Measurements from ENCODE around the gene MKNK2. TPM values are rescaled to one million over a fixed set of nuclear protein-coding genes. Genes with fewer than 3 reads are reported as not detected.
"Not testable (repeated sequence)": the region's sequence is repeated elsewhere in the genome, so short reads cannot be mapped to it uniquely, and the experiment has no call there.

MKNK2 gene
- total and polyA plus RNA-seq, 5 experiments from 2014 or later, result 26.1 to 176 (median 47.1) TPM

DNA sequence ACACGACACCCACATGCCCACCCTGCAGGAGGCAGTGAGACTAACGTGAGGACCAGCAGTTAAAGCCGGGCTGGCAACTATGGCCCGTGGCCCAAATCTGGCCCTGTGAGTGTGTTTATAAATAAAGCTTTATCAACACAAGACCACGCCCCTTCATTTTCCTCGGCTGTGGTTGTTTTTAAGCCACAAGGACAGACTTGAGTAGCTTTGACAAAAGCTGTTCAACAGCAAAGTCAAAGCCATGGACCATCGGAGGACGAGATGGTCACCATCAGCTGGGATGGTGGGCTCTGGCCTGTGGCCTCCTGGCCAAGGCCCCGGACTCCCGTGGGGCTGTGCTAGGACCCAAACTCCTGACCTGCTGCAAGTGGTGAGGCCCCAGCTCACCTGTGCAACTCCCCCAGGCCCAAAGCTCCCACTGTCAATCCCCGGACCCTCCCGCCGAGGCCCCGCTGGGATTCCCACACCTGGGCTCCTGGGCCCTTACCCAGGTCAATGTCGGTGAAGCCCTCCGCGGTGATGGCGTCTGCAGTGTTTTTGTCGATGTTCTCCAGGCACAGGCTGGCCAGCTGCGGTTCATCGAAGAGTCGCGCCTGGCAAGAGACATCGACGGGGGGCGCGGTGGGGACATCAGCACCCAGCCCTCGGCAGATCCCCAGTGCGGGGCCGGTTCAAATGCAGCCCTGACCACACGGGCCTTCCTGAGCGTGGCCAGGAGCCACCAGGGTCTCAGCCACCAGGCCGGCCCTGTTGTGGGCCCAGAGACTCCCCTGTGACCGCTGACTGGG is 60.6 kb downstream of the MKNK2 start:
- no peaks in the 10 kb centered on the region for H3K9me3 Mint-ChIP-seq
- DNase-seq (no peak), ATAC-seq (no peak)
- no peak overlapping the region for H3K4me3 Mint-ChIP-seq
- no peak overlapping the region for H3K27ac Mint-ChIP-seq
- POLR2A ChIA-PET, result interaction anchor here (2.1 kb wide), 1 partner anchor 11 kb away, joined by 5 read pairs; no protein-coding TSS in a partner anchor
- peaks cover 0 to 43% (median 0%) of the 10 kb centered on the region in 3 donors for H3K36me3 Mint-ChIP-seq
- H3K27me3 Mint-ChIP-seq, result no peaks in the 10 kb centered on the region
- no peaks in the 10 kb centered on the region for H3K4me1 Mint-ChIP-seq

DNA sequence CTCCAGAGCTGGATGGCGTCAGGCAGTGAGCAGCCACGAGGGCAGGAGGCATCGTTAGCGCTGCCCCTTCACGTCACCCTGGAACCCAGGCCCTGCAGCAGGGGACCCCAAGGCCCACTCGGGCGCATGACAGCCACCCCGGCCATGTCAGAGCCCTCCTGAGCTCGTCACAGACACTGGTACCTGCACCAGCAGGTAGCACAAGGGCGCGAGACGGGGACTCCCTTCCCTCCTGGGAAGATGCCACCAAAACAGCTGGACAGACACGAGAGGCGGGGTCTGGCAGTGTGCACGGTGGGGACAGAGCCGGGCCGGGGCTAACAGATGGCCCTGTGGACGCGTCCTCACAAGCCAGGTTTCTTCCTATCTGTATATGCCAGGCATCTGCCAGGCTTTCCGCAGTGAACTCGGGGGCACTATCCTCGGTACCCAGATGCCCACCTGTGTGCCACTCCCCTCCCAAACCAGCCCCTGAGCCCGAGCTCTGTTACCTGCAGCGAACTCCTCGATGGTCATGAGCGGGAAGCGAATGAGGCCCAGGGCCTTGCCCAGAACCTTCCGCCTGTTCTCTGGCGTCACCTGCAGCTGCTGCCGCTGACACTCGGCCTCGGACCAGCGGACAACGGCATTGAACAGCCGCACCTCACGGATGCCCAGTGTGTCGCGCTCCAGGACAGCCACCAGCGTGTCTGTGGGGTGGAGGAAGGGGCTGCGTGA is 61.4 kb downstream of the MKNK2 start:
- no peaks in the 10 kb centered on the region for H3K4me1 Mint-ChIP-seq
- peaks cover 0 to 49% (median 0%) of the 10 kb centered on the region in 3 donors for H3K36me3 Mint-ChIP-seq
- H3K27me3 Mint-ChIP-seq, result no peaks in the 10 kb centered on the region
- ATAC-seq, result no peak
- POLR2A ChIA-PET, result interaction anchor here (0.6 to 2.1 kb wide), 3 partner anchors 10 to 18 kb away, joined by 3 to 5 read pairs (median 4); no protein-coding TSS in a partner anchor
- no peak overlapping the region for H3K4me3 Mint-ChIP-seq
- no peaks in the 10 kb centered on the region for H3K9me3 Mint-ChIP-seq
- no peak overlapping the region for H3K27ac Mint-ChIP-seq
- DNase-seq, result no peak

DNA sequence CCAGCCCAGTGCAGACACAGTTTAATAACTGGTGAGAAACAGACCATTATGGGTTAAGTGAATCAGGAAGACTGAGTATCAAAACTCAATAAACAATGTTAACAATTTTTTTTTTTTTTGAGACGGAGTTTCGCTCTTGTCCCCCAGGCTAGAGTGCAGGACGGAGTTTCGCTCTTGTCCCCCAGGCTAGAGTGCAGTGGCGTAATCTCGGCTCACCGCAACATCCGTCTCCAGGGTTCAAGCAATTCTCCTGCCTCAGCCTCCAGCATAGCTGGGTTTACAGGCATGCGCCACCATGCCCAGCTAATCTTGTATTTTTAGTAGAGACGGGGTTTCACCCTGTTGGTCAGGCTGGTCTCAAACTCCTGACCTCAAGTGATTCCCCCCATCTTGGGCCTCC is 62.6 kb downstream of the MKNK2 start:
- not testable (repeated sequence) for H3K27me3 Mint-ChIP-seq, H3K9me3 Mint-ChIP-seq, DNase-seq, H3K4me1 Mint-ChIP-seq, ATAC-seq, H3K4me3 Mint-ChIP-seq
- peak overlapping the region in 5 of 10 donors; percentile 26 to 80 (median 52) for H3K27ac Mint-ChIP-seq
- POLR2A ChIA-PET, result interaction anchor here (0.6 to 2.1 kb wide), 4 partner anchors 9 to 184 kb away, joined by 3 to 5 read pairs (median 4); no protein-coding TSS in a partner anchor
- H3K36me3 Mint-ChIP-seq, result peaks cover 0 to 58% (median 1%) of the 10 kb centered on the region in 3 donors

Other genes starting within 250 kb of the MKNK2 start
- gene ATP8B3, start 239.0 kb downstream of the MKNK2 start, total RNA-seq, result 1 to 10 TPM; 1.6 to 1.8 TPM
- gene ATP8B3, start 239.0 kb downstream of the MKNK2 start, polyA plus RNA-seq, result 1 to 10 TPM in 1 of 3 donors, under 1 TPM in 2; 0.52 to 1.3 (median 0.59) TPM
- gene REXO1, start 202.8 kb downstream of the MKNK2 start, total RNA-seq, result 10 to 100 TPM; 78.1 to 86.2 TPM
- gene REXO1, start 202.8 kb downstream of the MKNK2 start, polyA plus RNA-seq, result 1 to 10 TPM; 2.7 to 6.8 (median 3.1) TPM
- 10 to 100 TPM; 18.5 to 19.9 TPM for gene KLF16, start 187.7 kb downstream of the MKNK2 start, total RNA-seq
- gene KLF16, start 187.7 kb downstream of the MKNK2 start, polyA plus RNA-seq, result under 1 TPM; 0.23 to 0.84 (median 0.36) TPM
- 100 to 1,000 TPM; 106 to 109 TPM for gene ABHD17A, start 165.7 kb downstream of the MKNK2 start, total RNA-seq
- gene ABHD17A, start 165.7 kb downstream of the MKNK2 start, polyA plus RNA-seq, result 100 to 1,000 TPM; 153 to 207 (median 155) TPM
- 1 to 10 TPM; 4.2 to 4.5 TPM for gene ADAT3, start 145.8 kb downstream of the MKNK2 start, total RNA-seq
- gene ADAT3, start 145.8 kb downstream of the MKNK2 start, polyA plus RNA-seq, result 1 to 10 TPM; 1.9 to 3.6 (median 3.6) TPM
- gene SCAMP4, start 145.8 kb downstream of the MKNK2 start, total RNA-seq, result 10 to 100 TPM; 20.7 to 23.4 TPM
- gene SCAMP4, start 145.8 kb downstream of the MKNK2 start, polyA plus RNA-seq, result 10 to 100 TPM; 12.1 to 15.5 (median 12.5) TPM
- 100 to 1,000 TPM; 168 to 175 TPM for gene CSNK1G2, start 110.1 kb downstream of the MKNK2 start, total RNA-seq
- gene CSNK1G2, start 110.1 kb downstream of the MKNK2 start, polyA plus RNA-seq, result 10 to 100 TPM; 25.4 to 67.6 (median 26.4) TPM
- 10 to 100 TPM; 58.0 to 64.1 TPM for gene BTBD2, start 35.5 kb downstream of the MKNK2 start, total RNA-seq
- gene BTBD2, start 35.5 kb downstream of the MKNK2 start, polyA plus RNA-seq, result 1 to 10 TPM; 3.2 to 7.3 (median 4.8) TPM
- 100 to 1,000 TPM in 1 of 2 experiments, 10 to 100 TPM in 1; 94.0 to 101 TPM for gene MOB3A, start 45.1 kb upstream of the MKNK2 start, total RNA-seq
- gene MOB3A, start 45.1 kb upstream of the MKNK2 start, polyA plus RNA-seq, result 10 to 100 TPM; 40.5 to 90.4 (median 53.1) TPM
- gene IZUMO4, start 45.7 kb upstream of the MKNK2 start, total RNA-seq, result 10 to 100 TPM; 16.6 to 18.7 TPM
- 1 to 10 TPM in 1 of 3 donors, under 1 TPM in 2; 0.26 to 1.4 (median 0.85) TPM for gene IZUMO4, start 45.7 kb upstream of the MKNK2 start, polyA plus RNA-seq
- gene AP3D1, start 100.3 kb upstream of the MKNK2 start, total RNA-seq, result 10 to 100 TPM; 71.3 to 83.2 TPM
- 10 to 100 TPM; 12.8 to 45.0 (median 13.6) TPM for gene AP3D1, start 100.3 kb upstream of the MKNK2 start, polyA plus RNA-seq
- gene DOT1L, start 112.7 kb upstream of the MKNK2 start, total RNA-seq, result 10 to 100 TPM; 24.5 to 28.5 TPM
- 1 to 10 TPM in 1 of 3 donors, under 1 TPM in 2; 0.30 to 1.0 (median 0.62) TPM for gene DOT1L, start 112.7 kb upstream of the MKNK2 start, polyA plus RNA-seq
- gene PLEKHJ1, start 185.1 kb upstream of the MKNK2 start, total RNA-seq, result 10 to 100 TPM; 56.7 to 59.8 TPM
- 100 to 1,000 TPM in 2 of 3 donors, 10 to 100 TPM in 1; 85.2 to 106 (median 101) TPM for gene PLEKHJ1, start 185.1 kb upstream of the MKNK2 start, polyA plus RNA-seq
- 100 to 1,000 TPM; 149 to 162 TPM for gene SF3A2, start 185.6 kb upstream of the MKNK2 start, total RNA-seq
- 10 to 100 TPM; 16.3 to 33.5 (median 26.0) TPM for gene SF3A2, start 185.6 kb upstream of the MKNK2 start, polyA plus RNA-seq
- 10 to 100 TPM; 13.6 to 14.0 TPM for gene AMH, start 198.1 kb upstream of the MKNK2 start, total RNA-seq
- gene AMH, start 198.1 kb upstream of the MKNK2 start, polyA plus RNA-seq, result not detected
- under 1 TPM in 1 of 2 experiments, not detected in 1; 0.70 TPM for gene JSRP1, start 205.2 kb upstream of the MKNK2 start, total RNA-seq
- gene JSRP1, start 205.2 kb upstream of the MKNK2 start, polyA plus RNA-seq, result 1 to 10 TPM in 1 of 3 donors, under 1 TPM in 2; 0.41 to 1.3 (median 0.59) TPM
- under 1 TPM; 0.14 to 0.23 TPM for gene PEAK3, start 230.9 kb upstream of the MKNK2 start, total RNA-seq
- gene PEAK3, start 230.9 kb upstream of the MKNK2 start, polyA plus RNA-seq, result under 1 TPM in 1 of 3 donors, not detected in 2; 0.15 TPM

All from naive thymus-derived CD8-positive, alpha-beta T cell (primary cell).